ENCODE measurements around the gene SLC25A13. TPM values are rescaled to one million over a fixed set of nuclear protein-coding genes. Genes with fewer than 3 reads are reported as not detected.

SLC25A13 gene
- total RNA-seq, 1 experiment from 2014 or later = 71.7 TPM

DNA sequence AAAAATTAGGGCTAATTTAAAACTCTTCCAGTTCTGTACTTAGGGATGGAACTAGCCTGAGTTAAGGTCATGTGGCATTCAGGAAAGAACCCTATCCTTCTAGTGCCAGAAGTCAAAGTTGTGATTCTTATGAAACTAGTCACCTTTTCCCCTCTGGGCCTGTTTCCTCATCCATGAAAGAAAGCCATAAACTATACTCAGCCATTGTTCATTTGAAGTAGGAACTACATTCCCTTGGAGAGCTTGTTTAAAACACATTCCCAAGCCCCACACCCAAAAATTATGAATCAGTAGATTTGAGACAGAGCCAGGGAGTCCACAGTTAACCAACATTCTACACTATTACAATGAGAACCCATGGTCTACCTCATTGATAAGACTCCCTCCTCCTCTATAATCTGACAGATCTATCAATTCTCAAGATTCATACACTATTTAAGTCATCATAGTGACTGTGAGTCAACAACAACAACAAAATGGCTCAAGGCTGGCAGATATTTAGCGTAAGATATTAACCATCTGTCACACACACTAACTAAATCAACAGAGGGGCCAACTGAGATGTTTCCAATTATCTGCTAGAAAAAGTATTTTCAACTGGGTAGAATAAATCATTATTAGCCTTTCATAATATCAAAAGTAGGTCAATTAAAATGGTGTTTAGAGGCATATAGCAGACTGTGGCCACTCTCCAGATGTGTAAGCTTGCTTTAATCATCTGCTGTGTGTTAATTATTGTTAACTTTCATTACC lies 102.3 kb downstream of the SLC25A13 start:
- Histone ChIP-seq H4K20me1 (ENCODE audit: control insufficient read depth, insufficient read depth, insufficient read length) (no peaks in the 10 kb centered on the region), H3K4ac (ENCODE audit: low read depth, low read length) (no peak overlapping the region), H2BK12ac (ENCODE audit: insufficient read length, low read depth, low read length) (no peak overlapping the region), H2BK15ac (ENCODE audit: low read depth, low read length) (no peak overlapping the region), H3K18ac (ENCODE audit: insufficient read length, low read depth, low read length) (no peak overlapping the region), H2AK5ac (ENCODE audit: insufficient read length, low read length) (no peak overlapping the region), H3K4me1 (ENCODE audit: insufficient read depth, low read length) (no peaks in the 10 kb centered on the region), H2AFZ (ENCODE audit: low read length) (no peak overlapping the region), H3K79me2 (ENCODE audit: insufficient read depth, low read length) (no peaks in the 10 kb centered on the region), H3K23me2 (ENCODE audit: insufficient read length, low read depth, low read length, poor library complexity, severe bottlenecking) (no peaks in the 10 kb centered on the region), H3K23ac (ENCODE audit: insufficient read length, low read depth, low read length) (no peak overlapping the region), H2BK20ac (ENCODE audit: low read depth, low read length, poor library complexity, severe bottlenecking) (no peak overlapping the region), H4K8ac (replicated peaks; ENCODE audit: insufficient read length, low read depth, low read length) (no peak overlapping the region), H3K79me1 (ENCODE audit: insufficient read depth, low read depth, low read length, poor library complexity, severe bottlenecking) (no peaks in the 10 kb centered on the region), H3K9ac (ENCODE audit: extremely low read depth, insufficient read length, low read length) (no peak overlapping the region), H3K56ac (ENCODE audit: insufficient read length, low read depth, low read length) (no peak overlapping the region), H4K5ac (ENCODE audit: insufficient read length, low read depth, low read length) (no peak overlapping the region), H3K27ac (ENCODE audit: insufficient read length, low read depth, low read length) (no peak overlapping the region), H3T11ph (ENCODE audit: low read length) (no peak overlapping the region), H3K14ac (ENCODE audit: insufficient read depth, low read length) (no peak overlapping the region), H3K27me3 (ENCODE audit: insufficient read depth, low read length) (no peaks in the 10 kb centered on the region), H3K4me2 (ENCODE audit: insufficient read depth, insufficient read length, low read length) (no peak overlapping the region), H2BK5ac (ENCODE audit: insufficient read length, low read length) (no peak overlapping the region), H3K9me3 (ENCODE audit: control insufficient read depth, low read depth, low read length) (no peaks in the 10 kb centered on the region), H4K91ac (ENCODE audit: insufficient read length, low read depth, low read length) (no peak overlapping the region), H2BK120ac (ENCODE audit: low read depth, low read length, poor library complexity, severe bottlenecking) (no peak overlapping the region)
- no peak overlapping the region for H3K27ac Mint-ChIP-seq
- TF ChIP-seq, protein P1, sequence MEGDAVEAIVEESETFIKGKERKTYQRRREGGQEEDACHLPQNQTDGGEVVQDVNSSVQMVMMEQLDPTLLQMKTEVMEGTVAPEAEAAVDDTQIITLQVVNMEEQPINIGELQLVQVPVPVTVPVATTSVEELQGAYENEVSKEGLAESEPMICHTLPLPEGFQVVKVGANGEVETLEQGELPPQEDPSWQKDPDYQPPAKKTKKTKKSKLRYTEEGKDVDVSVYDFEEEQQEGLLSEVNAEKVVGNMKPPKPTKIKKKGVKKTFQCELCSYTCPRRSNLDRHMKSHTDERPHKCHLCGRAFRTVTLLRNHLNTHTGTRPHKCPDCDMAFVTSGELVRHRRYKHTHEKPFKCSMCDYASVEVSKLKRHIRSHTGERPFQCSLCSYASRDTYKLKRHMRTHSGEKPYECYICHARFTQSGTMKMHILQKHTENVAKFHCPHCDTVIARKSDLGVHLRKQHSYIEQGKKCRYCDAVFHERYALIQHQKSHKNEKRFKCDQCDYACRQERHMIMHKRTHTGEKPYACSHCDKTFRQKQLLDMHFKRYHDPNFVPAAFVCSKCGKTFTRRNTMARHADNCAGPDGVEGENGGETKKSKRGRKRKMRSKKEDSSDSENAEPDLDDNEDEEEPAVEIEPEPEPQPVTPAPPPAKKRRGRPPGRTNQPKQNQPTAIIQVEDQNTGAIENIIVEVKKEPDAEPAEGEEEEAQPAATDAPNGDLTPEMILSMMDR (conservative IDR thresholded peaks at IDR 0.05) = no peak
- H3K4me1 Mint-ChIP-seq = no peaks in the 10 kb centered on the region
- H3K9me3 Mint-ChIP-seq = peaks cover 2 to 4% of the 10 kb centered on the region in 2 experiments; a peak in 3 of 5 replicates
- H3K4me3 Mint-ChIP-seq = no peak overlapping the region
- WGBS (ENCODE audit: extremely low coverage, insufficient read length, low lambda C conversion rate) = no CpG with 5 or more reads among the region's 1 CpG
- no peak for DNase-seq
- no peaks in the 10 kb centered on the region for H3K27me3 Mint-ChIP-seq (ENCODE audit: low read depth)
- H3K36me3 Mint-ChIP-seq (ENCODE audit: insufficient read depth in 1 of 3, low read depth in 3 of 3) = peaks cover 2 to 7% (median 6%) of the 10 kb centered on the region in 3 experiments; a peak in 6 of 7 replicates

Measured in H9 (cell line).